ENCODE results near the gene PIK3C3.

The PIK3C3 gene

DNA sequence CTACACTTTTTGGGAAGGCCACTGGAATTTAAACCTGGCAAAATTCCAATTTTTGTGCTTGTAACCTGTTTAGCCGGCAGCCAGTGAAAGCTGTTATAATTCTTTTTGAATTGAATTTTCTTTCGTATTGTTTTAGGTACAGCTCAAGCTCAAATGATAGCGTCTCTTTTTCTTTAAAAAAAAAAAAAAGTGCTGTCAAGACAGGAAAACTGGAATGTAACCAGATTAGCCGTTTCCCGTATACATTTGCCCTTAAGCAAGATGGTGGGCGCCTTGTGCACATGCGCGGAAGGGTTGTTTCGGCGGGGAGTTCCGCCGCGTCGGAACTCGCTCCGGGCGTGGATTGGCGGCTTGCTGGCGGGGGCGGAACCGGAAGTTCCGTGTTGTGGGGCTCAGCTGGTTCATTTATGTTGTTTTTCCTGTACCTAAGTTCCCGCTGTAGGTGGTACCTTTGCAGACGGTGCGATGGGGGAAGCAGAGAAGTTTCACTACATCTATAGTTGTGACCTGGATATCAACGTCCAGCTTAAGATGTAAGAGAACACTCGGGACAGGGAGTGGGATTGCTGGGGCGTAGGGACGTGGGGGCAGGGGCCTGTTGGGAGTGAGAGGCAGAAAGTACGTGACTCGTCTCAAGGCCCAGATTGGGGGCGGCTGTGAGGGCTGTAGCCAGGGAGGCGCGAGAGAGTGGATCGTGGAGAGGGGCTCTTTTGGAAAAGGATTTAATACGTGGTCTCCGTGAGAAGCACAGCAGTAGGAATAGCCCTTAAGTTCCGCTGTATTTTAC is at the start of gene PIK3C3:
PIK3C3 (plus strand) TSS at position 408 of the 787 bp plus-strand sequence; CDS start at position 466, 58 bp downstream.
- DNase-seq (ENCODE audit: low spot score) = peak; percentile 94

DNA sequence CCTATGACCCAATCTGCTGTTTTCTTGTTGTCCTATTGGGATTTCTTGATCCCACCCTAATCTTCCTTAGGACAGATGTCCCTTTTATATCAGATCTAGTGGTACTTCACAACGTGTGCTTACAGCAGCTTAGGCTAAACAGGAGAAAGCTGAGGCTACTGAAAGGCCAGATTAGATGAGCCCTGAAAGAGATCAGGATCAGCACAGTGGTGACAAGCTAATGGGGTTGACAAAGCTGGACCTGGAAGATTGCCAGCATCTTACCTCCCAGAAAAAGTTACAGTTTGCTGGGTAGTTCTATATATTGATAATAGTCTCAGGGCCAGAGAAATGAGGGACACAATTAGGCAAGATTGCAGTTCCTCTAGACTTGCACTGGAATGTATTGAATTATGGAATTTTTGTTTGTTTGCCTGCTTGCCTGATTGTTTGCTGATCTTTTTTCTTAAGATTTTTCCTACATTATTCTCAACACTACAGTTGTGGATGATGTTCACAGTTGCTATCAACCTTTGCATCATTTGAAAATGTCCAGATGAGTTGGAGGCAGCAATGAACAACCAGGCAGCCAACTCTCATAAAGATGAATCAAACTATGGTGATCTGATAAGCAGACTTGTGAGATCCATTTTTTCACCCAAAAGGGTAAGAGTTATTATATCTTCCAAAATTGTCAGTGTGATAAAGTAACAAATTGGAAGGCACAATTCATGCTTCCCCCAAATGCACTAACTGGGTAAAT is 49.1 kb upstream of the PIK3C3 start:
- DNase-seq (ENCODE audit: low spot score) = no peak

DNA sequence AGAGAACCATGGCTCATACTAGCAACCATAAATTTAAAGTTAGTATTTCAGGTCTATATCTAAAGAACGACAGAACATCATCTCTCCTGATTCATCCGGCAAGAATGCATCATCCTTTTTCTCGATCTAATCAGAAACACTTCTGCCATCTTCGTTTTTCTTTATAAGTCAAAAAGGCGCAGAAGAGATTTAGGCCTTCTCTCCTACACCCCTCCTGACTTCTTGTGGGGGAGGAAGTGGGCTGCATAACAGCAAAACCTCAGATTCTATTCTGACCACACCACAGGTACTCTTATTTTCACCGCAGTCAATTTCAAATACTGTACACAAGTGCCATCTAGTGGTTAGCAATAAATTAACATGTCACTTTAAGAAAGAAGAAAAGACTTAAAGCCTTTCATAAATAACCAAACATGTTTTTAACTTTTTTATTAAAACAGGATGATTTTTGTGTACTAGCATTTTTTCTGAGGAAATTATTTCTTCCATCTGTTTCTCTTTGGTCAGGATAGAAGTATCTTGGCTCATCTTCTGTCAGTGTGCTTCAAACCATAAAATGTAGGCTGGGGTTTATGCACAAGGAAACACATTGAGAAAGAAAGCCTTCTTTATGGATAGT is 48.4 kb upstream of the PIK3C3 start:
- DNase-seq (ENCODE audit: low spot score) = no peak

- no peak for DNase-seq (ENCODE audit: low spot score)
Observed at GRCh38 chr18:41917181-41917580, 37.9 kb upstream of the PIK3C3 start.

GRCh38 chr18:41921770-41922169 is 33.3 kb upstream of the PIK3C3 start:
- no peak for DNase-seq (ENCODE audit: low spot score)

DNA sequence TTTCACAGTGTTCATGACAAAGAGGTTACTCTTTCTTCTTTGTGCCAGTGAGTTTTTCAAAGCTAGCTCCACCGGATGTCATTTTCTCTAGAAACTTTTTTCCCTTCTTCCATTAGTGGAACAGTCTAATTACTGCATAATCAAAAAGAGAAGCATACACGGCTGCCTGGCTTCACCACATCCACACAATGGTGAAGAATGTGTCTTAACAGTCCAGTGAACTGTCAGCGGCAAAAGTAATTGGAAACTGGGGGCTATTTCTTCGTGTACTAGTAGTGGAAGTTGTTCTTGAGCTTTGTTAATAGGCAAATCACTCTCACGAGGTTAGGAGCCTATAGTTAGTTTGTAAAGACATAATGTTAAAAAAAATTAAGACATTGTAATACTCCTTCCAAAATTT is 32.9 kb upstream of the PIK3C3 start:
- no peak for DNase-seq (ENCODE audit: low spot score)

DNA sequence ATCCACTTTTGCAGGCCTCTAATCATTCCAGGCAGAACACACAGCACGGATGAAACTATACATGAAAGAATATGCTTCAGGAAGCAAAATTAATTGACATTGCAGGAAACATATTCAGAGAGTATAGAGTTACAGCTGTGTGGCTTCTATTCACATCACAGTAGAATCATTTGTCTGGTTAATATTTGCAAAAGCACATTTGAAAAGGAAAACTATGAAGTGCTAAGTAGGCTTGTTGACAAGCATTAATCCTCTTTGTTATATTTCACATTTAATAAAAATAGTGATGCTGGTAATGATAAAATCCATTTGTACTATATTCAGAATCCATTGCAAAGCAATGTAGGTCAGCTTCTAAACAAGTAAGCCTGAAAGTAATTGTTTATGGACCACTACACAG is 32.2 kb upstream of the PIK3C3 start:
- no peak for DNase-seq (ENCODE audit: low spot score)

DNA sequence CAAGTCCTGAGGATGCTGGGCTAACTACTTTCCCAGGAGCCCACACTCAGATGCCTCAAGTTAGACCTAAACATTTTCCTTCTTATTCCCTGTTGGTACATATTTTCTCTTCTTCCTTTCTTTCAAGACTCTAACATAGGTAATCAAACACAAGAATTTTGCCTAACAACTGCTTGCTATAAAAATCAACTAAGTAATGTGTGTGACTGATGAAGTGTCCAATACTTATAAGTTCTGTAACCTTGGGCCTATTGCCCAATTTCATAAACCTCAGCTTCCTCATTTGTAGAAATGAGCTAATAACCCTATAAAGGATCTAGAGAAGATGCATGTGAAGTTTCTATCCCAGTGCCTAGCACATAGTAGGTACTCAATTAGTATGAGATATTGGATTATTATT is 31.6 kb upstream of the PIK3C3 start:
- DNase-seq (ENCODE audit: low spot score) = no peak

DNA sequence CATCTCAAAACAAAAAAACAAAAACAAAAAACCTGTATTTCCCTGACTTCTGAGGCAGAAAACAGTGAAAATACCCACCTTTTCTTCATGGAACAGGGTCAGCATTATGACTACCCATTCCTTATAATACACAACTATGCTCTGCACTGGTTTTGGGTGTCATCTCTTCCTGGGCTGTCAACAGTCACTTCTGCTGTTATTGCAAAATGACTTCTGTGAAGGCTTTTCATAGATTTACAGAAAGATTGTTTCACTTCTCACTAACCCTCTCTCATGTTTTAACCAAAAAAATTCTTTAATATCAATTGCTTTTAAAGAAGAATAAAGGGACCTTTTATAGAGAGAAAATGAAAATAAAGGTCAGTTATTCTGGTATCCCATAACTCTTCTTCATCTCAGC is 26.5 kb upstream of the PIK3C3 start:
- DNase-seq (ENCODE audit: low spot score) = no peak

GRCh38 chr18:41932899-41933298 is 22.1 kb upstream of the PIK3C3 start:
- DNase-seq (ENCODE audit: low spot score) = no peak

DNA sequence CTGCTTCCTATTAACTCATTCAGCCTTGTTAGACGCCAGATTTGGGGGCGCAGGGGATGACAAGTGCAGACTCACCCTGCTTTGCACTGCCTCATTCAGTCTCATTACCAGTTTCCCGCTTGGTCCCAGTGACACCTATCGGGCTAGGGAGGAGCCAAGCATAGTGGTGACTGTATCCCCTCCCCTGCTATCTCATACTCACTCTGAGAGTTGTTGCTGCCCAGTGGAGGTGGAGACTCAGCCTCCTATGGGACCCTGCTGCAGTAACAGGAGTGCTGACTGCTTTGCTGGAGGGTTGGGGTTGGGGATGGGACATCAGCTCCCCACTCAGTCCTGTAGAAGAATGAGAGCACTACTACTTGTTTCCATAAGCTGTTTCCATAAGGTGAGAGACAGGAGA is 21.3 kb upstream of the PIK3C3 start:
- DNase-seq (ENCODE audit: low spot score) = no peak

DNA sequence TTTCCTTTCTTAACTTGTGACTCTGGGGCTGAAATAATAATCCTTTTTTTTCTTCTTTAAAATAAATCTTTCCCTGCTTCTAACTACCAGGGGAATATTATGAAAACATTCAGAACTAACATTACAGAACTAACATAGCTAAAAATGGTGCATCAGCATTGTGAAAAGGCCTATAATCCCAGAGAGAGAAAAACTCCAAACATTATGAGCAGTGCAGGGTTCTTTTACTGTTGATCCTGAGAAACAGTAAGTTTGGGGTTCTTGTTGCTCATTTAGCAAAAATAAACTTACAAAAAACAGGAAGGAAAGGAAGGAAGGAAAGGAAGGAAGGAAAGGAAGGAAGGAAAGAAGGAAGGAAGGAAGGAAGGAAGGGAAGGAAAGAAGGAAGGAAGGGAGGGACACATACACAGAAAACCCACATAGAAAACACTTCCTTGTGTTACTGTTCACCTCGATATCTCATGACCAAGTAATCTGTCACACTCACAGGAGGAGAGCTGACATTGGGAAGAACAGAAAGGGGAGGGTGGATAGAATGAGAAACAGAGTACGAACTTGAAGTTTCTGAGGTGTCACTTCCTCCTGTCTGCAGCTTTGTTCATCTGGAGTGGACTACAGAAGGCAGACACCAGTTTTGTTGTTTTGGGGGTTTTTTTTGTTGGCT is 18.4 kb upstream of the PIK3C3 start:
- no peak for DNase-seq (ENCODE audit: low spot score)

DNA sequence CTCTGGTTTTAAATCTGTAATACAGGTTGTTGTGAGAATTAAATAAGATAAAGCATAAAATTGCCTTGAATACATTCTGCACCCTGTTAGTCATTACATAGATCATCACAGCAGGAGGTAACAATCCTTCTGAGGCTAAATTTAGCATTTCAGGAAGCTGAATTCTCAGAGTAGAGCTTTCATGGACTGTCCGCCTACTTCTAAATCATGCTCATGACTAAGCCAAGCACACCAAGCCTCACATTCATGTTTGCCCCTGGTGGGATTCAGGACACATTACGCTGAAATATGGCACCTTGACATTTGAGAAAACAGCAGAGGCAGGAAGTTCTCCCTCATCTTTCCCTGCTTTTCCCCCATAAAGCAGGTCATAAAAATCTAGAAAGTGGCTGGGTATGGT is 16.6 kb upstream of the PIK3C3 start:
- no peak for DNase-seq (ENCODE audit: low spot score)

GRCh38 chr18:41939326-41939725 is 15.7 kb upstream of the PIK3C3 start:
- DNase-seq (ENCODE audit: low spot score) = no peak

- DNase-seq (ENCODE audit: low spot score) = no peak
Observed at GRCh38 chr18:41940506-41941215, 14.4 kb upstream of the PIK3C3 start.

GRCh38 chr18:41942254-41942653 is 12.8 kb upstream of the PIK3C3 start:
- no peak for DNase-seq (ENCODE audit: low spot score)

GRCh38 chr18:41948544-41949110 is 6.4 kb upstream of the PIK3C3 start:
- no peak for DNase-seq (ENCODE audit: low spot score)

DNA sequence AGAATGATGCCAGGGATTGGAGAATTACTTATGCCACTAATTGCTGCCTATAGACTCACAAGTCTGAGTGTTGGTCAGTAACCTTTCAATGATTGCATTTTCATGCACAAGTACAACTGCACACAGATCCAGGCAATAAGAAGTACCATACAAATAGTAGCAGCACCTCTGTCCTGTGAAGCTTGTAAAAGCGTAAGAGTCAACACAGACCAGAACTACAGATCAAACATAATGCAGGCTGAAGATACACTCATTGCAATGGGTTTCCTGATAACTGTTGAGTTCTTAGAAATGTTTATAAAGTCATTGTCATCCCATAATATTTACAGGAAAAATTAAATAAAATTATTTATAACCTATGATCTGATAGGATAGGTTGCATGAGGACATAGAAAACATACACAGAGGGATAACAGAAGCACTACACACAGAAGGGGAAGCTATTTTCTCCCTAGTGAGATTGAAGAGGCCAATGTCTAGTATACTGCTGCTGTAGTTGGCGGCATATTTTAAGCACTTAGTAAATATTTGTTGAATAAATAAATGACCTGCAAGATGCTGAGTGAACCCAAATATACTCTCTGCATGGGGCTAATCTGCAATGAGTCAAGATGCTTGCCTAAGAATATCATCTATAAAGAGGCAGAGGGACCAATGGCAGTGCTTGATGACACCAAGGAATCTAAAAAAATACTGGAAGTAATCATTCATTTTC is 5.7 kb upstream of the PIK3C3 start:
- DNase-seq (ENCODE audit: low spot score) = no peak

DNA sequence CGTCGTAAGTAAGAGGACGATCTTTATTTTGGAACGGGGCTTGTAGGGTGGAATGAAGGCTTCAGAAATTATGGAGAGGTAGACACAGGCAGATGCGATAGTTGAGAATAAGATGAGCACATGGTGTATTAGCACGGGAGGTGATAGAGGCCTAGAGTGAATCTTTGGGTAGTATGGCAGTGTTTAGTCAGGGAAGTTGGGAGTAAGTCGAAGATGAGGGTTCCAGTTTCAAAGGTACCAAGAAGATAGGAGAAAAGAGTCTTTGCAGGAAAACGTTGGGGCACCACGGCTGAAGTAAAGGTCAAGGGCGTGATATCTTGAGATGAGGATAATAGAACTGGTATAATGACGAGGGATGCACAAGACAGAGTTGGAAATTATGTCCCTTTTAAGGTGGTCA is 654 bp downstream of the PIK3C3 start:
- no peak for DNase-seq (ENCODE audit: low spot score)

DNA sequence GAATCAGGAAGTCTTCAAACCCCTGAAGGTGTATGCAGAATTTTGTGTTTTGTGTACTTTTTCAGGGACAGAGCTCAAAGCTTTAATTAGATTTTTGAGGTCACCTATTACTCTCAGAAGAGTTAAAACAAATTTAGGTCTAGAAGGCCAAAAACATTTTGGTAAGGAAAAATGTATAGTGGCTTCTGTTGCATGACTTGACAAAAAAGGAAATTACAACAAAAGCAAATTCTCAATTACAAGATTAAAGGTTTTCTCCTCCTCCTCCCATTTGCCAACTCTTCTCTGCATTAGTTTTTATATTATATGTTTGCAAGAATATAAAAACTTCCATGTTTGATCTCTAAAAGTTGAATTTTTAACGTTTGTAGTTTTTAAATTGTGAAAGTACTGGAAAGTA is 4.0 kb downstream of the PIK3C3 start:
- no peak for DNase-seq (ENCODE audit: low spot score)

Data from ecto neural progenitor cell (in vitro differentiated cells).